HL-60 (cell line): ENCODE results near the gene MICAL2.

Experiments used
- POLR2AphosphoS5 ChIP-seq: IDR thresholded peaks from 2 replicates; pipeline ENCODE4 v1.6.1; 2012; ENCODE audit warnings: low read depth
- TF ChIP-seq, protein P1 (sequence below): IDR thresholded peaks from one replicate; pipeline ENCODE4 v1.5.1; 2011; ENCODE audit warnings: low read length, control low read depth, inconsistent platforms; ENCODE audit not compliant: insufficient read depth
- TF ChIP-seq, protein P2 (sequence below): IDR thresholded peaks from 2 replicates; pipeline ENCODE4 v1.6.1; 2012; ENCODE audit warnings: low read depth; ENCODE audit not compliant: insufficient replicate concordance

DNA sequence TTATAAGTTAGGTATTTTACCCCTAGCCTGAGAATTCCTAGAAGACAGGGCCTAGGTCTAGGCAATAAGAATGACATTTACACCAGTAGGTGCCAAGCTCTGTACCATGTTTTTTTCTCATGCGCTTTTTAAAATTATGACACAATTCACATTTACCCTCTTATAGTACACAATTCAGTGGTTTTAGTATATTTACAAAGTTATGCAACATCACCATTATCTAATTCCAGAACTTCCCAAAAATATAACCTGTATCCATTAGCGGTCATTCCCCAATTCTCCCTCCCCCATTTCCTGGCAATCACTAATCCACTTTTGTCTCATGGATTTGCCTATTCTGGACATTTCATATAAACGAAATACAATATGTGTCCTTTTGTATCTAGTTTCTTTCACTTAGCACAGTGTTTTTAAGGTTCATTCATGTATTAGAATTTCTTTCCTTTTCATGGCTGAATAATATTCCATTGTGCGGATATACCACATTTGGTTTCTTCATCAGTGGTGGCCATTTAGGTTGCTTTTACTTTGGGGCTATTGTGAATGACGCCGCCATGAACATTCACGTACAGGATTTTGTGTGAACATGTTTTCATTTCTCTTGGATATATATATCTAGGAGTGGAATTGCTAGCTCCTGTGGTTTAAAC lies 92.4 kb downstream of the MICAL2 start:
- TF ChIP-seq, protein P1, sequence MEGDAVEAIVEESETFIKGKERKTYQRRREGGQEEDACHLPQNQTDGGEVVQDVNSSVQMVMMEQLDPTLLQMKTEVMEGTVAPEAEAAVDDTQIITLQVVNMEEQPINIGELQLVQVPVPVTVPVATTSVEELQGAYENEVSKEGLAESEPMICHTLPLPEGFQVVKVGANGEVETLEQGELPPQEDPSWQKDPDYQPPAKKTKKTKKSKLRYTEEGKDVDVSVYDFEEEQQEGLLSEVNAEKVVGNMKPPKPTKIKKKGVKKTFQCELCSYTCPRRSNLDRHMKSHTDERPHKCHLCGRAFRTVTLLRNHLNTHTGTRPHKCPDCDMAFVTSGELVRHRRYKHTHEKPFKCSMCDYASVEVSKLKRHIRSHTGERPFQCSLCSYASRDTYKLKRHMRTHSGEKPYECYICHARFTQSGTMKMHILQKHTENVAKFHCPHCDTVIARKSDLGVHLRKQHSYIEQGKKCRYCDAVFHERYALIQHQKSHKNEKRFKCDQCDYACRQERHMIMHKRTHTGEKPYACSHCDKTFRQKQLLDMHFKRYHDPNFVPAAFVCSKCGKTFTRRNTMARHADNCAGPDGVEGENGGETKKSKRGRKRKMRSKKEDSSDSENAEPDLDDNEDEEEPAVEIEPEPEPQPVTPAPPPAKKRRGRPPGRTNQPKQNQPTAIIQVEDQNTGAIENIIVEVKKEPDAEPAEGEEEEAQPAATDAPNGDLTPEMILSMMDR = no peak
- TF ChIP-seq, protein P2, sequence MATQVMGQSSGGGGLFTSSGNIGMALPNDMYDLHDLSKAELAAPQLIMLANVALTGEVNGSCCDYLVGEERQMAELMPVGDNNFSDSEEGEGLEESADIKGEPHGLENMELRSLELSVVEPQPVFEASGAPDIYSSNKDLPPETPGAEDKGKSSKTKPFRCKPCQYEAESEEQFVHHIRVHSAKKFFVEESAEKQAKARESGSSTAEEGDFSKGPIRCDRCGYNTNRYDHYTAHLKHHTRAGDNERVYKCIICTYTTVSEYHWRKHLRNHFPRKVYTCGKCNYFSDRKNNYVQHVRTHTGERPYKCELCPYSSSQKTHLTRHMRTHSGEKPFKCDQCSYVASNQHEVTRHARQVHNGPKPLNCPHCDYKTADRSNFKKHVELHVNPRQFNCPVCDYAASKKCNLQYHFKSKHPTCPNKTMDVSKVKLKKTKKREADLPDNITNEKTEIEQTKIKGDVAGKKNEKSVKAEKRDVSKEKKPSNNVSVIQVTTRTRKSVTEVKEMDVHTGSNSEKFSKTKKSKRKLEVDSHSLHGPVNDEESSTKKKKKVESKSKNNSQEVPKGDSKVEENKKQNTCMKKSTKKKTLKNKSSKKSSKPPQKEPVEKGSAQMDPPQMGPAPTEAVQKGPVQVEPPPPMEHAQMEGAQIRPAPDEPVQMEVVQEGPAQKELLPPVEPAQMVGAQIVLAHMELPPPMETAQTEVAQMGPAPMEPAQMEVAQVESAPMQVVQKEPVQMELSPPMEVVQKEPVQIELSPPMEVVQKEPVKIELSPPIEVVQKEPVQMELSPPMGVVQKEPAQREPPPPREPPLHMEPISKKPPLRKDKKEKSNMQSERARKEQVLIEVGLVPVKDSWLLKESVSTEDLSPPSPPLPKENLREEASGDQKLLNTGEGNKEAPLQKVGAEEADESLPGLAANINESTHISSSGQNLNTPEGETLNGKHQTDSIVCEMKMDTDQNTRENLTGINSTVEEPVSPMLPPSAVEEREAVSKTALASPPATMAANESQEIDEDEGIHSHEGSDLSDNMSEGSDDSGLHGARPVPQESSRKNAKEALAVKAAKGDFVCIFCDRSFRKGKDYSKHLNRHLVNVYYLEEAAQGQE = no peak
- no peak for TF ChIP-seq POLR2AphosphoS5
